Muscle of leg (tissue), 11 donors: ENCODE measurements around the gene C1GALT1C1. TPM values are rescaled to one million over a fixed set of nuclear protein-coding genes. Genes with fewer than 3 reads are reported as not detected.
"Not testable (repeated sequence)": the region's sequence is repeated elsewhere in the genome, so short reads cannot be mapped to it uniquely, and the experiment has no call there.

Experiments used
- DNase-seq: peaks from one replicate; pipeline ENCODE4 v3.0.0; 2013
- H3K27ac ChIP-seq: one replicate; pipeline ENCODE4 v1.5.1; 2013; ENCODE audit warnings: mild to moderate bottlenecking, low read length, control low read depth
- H3K27me3 ChIP-seq: one replicate; pipeline ENCODE4 v1.6.1; 2013; ENCODE audit warnings: low read length; ENCODE audit not compliant: control insufficient read depth, insufficient read depth
- H3K36me3 ChIP-seq: one replicate; pipeline ENCODE4 v1.6.1; 2013; ENCODE audit warnings: low read length; ENCODE audit not compliant: control insufficient read depth, insufficient read depth
- H3K4me1 ChIP-seq: one replicate; pipeline ENCODE4 v1.6.1; 2013; ENCODE audit warnings: low read length; ENCODE audit not compliant: control insufficient read depth, insufficient read depth
- H3K4me3 ChIP-seq: one replicate; pipeline ENCODE4 v1.5.1; 2013; ENCODE audit warnings: low read length, control low read depth
- H3K9me3 ChIP-seq: replicated peaks from 2 replicates; pipeline ENCODE4 v1.6.1; 2013; ENCODE audit warnings: low read depth, low read length; ENCODE audit not compliant: control insufficient read depth
- WGBS: methylation state at CpG from one replicate; pipeline ENCODE4 v1.1.5; 2013; ENCODE audit warnings: missing lambda C conversion rate; ENCODE audit not compliant: insufficient coverage; 5-methylcytosine and 5-hydroxymethylcytosine counted together
- polyA plus RNA-seq, 8 donors: library from polyadenylated mRNA; unstranded; fragments of 120-200 nt; gene quantifications; one replicate each; pipeline versions ENCODE4 v1.2.1 to v1.2.3, GENCODE V29; 2013; ENCODE audit warnings: inconsistent platforms in 1 of 8, low replicate concordance in 1 of 8; ENCODE audit not compliant: insufficient read length in 8 of 8, insufficient read depth in 1 of 8
- total RNA-seq: library from RNA; stranded (reverse); fragments of 120-200 nt; gene quantifications from one replicate; pipeline ENCODE4 v1.2.4, GENCODE V29; 2013

The C1GALT1C1 gene
- total and polyA plus RNA-seq, 9 donors: 13.4 to 19.5 (median 15.6) TPM

DNA sequence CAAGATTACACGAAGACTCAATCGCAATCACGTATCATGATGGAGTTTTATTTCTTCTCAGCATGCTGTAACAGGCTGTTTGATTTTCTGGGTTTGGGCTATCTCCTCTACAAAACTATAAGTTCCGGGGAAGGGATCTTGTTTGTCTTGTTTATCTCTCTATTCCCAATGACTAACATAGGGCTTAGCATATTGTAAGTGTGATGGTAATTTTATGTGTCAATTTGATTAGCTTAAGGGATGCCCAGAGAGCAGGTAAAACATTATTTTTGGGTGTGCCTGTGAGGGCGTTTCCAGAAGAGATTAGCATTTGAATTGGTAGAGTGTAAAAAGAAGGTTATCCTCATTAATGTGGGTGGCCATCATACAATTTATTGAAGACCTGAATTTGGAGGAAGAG is 32.8 kb upstream of the C1GALT1C1 start:
- no peaks in the 10 kb centered on the region for H3K9me3 ChIP-seq
- no peaks in the 10 kb centered on the region for H3K27me3 ChIP-seq
- no peak overlapping the region for H3K27ac ChIP-seq
- no peak for DNase-seq
- no peaks in the 10 kb centered on the region for H3K36me3 ChIP-seq
- no peaks in the 10 kb centered on the region for H3K4me1 ChIP-seq
- WGBS: 50% methylated on average over 1 of the region's 5 CpGs
- H3K4me3 ChIP-seq: no peak overlapping the region

DNA sequence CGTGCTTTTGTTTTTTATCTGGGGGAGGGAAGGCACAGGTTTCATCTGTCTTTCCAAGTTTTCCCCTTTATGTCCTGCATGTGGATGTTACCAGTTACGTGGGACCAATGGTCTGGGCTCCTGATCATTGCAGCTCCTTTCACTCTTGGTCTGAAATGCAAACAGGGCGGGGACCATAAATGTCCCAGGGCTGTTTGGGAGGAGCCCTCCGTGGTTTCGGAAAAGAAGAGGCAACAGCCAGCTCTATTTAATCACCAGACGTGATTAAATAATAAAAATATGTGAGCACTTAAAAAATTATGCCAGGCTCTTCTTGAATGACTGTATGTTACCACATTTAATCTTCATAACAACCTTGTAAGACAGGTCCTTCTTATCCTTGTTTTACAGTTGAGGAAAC is 30.8 kb upstream of the C1GALT1C1 start:
- Histone ChIP-seq H3K4me1 (no peaks in the 10 kb centered on the region), H3K36me3 (no peaks in the 10 kb centered on the region), H3K27me3 (no peaks in the 10 kb centered on the region), H3K4me3 (no peak overlapping the region), H3K9me3 (no peaks in the 10 kb centered on the region), H3K27ac (no peak overlapping the region)
- no peak for DNase-seq
- no CpG with 5 or more reads among the region's 6 CpGs for WGBS

DNA sequence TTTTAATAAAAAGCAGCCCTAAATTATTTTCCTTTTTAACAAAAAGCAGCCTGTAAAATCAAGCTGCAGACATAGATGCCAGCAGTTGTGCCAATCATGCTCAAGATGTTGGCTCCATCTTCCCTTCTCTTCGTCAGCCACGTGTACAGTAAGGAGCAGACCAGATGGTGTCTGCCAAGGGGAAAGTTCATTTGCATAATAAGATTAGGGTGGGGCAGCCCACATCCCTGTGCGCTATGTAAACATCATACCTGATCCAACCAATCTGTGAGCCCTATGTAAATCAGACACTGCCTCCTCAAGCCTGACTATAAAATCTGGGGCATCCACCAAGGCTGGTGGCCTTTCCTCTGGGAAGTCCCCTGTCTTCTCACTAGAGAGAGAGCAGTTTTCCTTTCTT is 23.1 kb upstream of the C1GALT1C1 start:
- Histone ChIP-seq H3K9me3 (no peaks in the 10 kb centered on the region), H3K27ac (no peak overlapping the region), H3K27me3 (no peaks in the 10 kb centered on the region), H3K4me3 (no peak overlapping the region), H3K4me1 (no peaks in the 10 kb centered on the region), H3K36me3 (no peaks in the 10 kb centered on the region)
- DNase-seq: no peak
- no CpG with 5 or more reads among the region's 3 CpGs for WGBS

DNA sequence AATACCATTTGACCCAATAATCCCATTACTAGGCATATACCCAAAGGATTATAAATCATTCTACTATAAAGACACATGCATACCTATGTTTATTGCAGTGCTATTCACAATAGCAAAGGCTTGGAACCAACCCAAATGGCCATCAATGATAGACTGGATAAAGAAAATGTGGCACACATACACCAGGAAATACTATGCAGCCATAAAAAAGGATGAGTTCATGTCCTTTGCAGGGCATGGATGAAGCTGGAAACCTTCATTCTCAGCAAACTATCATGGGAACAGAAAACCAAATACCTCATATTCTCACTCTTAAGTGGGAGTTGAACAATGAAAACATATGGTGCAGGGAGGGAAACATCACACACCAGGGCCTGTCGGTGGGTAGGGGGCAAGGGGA is 22.4 kb upstream of the C1GALT1C1 start:
- not testable (repeated sequence) for DNase-seq, H3K27me3 ChIP-seq, H3K27ac ChIP-seq, H3K36me3 ChIP-seq, H3K9me3 ChIP-seq, H3K4me3 ChIP-seq, H3K4me1 ChIP-seq
- no CpG with 5 or more reads among the region's 1 CpG for WGBS

DNA sequence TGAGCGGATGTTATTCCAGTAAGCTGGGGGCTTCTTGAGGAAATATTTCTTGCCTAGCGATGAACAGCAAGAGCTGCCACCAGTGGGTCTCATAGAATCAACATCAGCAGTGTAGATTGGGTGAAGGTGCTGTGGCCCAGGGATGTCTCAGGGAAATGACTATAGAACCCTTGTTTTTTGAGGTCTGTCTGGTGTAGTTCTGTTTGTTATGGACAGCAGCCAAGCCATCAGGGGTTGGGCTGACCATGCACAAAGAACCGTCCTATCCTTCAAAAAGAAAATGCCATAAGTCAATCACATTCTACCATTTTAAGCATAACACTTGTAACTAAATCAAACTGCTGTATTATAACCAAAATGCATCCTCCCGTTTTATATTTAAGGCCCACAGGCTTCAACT is 17.3 kb upstream of the C1GALT1C1 start:
- no peak for DNase-seq
- WGBS: no CpG with 5 or more reads among the region's 4 CpGs
- H3K36me3 ChIP-seq: no peaks in the 10 kb centered on the region
- no peaks in the 10 kb centered on the region for H3K27me3 ChIP-seq
- H3K4me3 ChIP-seq: no peak overlapping the region
- H3K9me3 ChIP-seq: no peaks in the 10 kb centered on the region
- H3K4me1 ChIP-seq: no peaks in the 10 kb centered on the region
- H3K27ac ChIP-seq: no peak overlapping the region

DNA sequence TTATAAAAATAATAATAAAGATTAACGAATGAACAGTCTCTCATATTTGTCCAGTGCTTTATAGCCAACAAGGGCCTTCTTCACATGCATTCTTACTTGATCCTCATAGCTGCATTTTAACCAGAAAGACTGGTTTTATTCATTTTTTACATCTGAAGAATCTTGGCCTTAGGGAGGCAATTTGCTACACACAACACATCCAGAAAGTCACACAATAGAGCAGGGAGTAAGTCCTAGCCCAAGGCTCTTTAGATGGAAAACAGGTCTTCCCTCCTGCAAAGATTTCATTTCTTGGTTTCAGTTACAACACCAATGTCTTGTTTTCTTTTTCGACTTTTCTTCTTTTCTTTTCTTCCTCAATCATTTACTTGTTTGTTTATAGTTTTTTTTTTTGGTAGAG is 13.0 kb upstream of the C1GALT1C1 start:
- Histone ChIP-seq H3K27ac (no peak overlapping the region), H3K27me3 (no peaks in the 10 kb centered on the region), H3K36me3 (no peaks in the 10 kb centered on the region), H3K4me1 (no peaks in the 10 kb centered on the region), H3K4me3 (no peak overlapping the region), H3K9me3 (no peaks in the 10 kb centered on the region)
- no peak for DNase-seq
- no CpG with 5 or more reads among the region's 2 CpGs for WGBS

DNA sequence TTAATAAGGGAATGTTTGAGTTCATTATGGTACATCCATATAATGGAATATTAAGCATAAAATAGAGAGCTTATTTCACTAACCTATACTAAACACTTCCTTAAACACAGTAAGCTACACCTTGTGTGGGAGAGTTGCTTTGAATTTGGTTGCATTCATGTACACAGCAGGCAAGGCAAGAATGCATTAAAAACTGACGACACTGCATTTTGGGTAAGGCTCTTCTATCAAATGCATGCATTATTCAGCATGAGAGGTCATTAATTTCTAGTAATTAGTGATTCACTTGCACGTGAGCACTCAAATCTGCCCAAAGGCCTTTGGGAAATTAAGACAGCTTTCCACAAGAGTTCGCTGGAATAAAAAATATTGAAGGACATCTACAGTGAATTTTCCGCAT is 8.8 kb upstream of the C1GALT1C1 start:
- DNase-seq: no peak
- WGBS: no CpG with 5 or more reads among the region's 4 CpGs
- no peak overlapping the region for H3K27ac ChIP-seq
- H3K9me3 ChIP-seq: no peaks in the 10 kb centered on the region
- H3K4me1 ChIP-seq: no peaks in the 10 kb centered on the region
- H3K27me3 ChIP-seq: no peaks in the 10 kb centered on the region
- H3K36me3 ChIP-seq: no peaks in the 10 kb centered on the region
- no peak overlapping the region for H3K4me3 ChIP-seq

DNA sequence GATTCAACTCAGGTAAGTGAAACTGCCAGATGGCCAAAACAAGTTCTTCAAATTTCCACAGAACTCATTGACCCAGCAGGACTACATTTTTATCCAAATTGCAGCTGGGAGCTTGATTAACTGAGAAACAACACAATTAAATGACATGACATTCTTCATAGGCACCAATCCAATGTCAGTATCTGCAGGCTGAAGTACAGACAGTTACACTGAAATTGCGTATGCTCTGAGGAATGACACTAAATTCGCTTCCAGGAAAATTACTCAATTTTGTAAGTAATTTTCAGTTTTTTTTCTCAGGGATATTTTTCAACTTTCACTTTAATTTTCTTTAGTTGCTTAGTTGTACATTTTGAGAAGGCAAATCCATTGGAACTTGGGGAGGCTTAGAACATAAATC is 4.5 kb downstream of the C1GALT1C1 start:
- no peak overlapping the region for H3K4me3 ChIP-seq
- DNase-seq: peak; percentile 37
- H3K9me3 ChIP-seq: no peaks in the 10 kb centered on the region
- H3K27ac ChIP-seq: no peak overlapping the region
- no peaks in the 10 kb centered on the region for H3K27me3 ChIP-seq
- no peaks in the 10 kb centered on the region for H3K4me1 ChIP-seq
- WGBS: no CpG with 5 or more reads among the region's 2 CpGs
- H3K36me3 ChIP-seq: no peaks in the 10 kb centered on the region

DNA sequence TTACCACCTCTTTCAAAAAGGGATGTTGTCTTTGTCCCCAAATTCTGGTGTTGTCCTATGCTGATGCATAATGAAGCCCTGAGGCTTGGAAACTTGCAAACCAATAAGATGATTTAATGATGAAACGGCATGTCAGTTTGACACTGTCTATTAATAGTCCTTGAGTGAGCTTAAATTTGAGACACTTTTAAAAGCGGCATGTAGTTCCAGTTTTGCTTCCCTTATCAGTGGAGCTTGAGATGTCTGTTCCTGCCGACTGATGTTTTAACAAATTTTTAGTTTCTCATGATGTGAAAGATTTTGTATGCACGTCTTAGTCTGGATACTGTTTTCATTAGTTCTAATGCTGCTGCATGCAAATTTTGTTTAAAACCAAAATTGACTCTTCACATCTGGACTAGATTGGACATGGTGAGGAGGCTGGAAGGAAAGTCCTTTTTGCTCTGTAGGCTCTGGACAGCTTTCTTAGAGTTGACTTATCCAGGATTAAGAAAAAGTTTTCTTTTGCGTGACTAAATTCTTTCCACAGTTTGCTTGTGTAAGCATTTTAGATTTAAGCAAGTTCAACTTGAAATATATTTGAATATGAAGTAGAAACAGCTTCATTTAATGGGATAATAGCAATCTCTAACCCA is 11.7 kb downstream of the C1GALT1C1 start:
- 100% methylated on average over 1 of the region's 5 CpGs for WGBS
- Histone ChIP-seq H3K4me1 (no peaks in the 10 kb centered on the region), H3K4me3 (no peak overlapping the region), H3K27ac (no peak overlapping the region), H3K9me3 (no peaks in the 10 kb centered on the region), H3K36me3 (no peaks in the 10 kb centered on the region), H3K27me3 (no peaks in the 10 kb centered on the region)
- DNase-seq: no peak

DNA sequence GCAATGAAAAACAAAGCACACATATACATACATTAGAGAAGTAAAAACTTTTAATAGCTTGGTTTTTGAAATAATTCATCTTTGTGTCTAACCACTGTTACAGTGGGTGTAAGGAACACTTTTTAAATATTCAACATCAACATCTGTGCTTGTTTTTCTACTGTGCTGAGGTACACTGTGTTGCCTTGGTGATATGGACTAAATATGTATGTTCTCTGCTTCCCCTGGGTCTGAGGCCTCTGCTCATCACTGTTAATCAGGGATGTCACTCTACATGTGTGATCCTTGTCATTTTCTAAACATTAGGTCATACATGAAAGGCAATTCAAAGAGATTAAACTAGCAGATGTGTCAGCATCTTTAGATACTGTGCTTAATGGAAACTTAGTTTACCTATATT is 15.0 kb downstream of the C1GALT1C1 start:
- no peaks in the 10 kb centered on the region for H3K9me3 ChIP-seq
- H3K27ac ChIP-seq: no peak overlapping the region
- H3K27me3 ChIP-seq: no peaks in the 10 kb centered on the region
- H3K4me1 ChIP-seq: no peaks in the 10 kb centered on the region
- H3K36me3 ChIP-seq: no peaks in the 10 kb centered on the region
- H3K4me3 ChIP-seq: no peak overlapping the region
- peak; percentile 65 for DNase-seq

DNA sequence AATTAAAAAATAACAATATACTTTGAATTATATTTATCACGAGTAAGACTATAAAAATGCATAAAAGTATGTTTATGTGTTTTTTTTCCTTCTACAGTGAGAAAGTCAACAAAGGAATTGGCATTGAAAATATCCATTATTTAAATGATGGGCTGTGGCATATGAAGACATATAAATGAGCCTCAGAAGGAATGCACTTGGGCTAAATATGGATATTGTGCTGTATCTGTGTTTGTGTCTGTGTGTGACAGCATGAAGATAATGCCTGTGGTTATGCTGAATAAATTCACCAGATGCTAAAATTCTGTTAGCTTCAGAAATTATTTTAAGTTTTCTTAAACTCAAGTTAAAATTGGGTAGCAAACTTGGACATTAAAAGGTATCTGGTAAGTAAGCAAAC is 17.8 kb downstream of the C1GALT1C1 start:
- Histone ChIP-seq H3K4me3 (no peak overlapping the region), H3K4me1 (no peaks in the 10 kb centered on the region), H3K36me3 (no peaks in the 10 kb centered on the region), H3K9me3 (no peaks in the 10 kb centered on the region), H3K27ac (no peak overlapping the region), H3K27me3 (no peaks in the 10 kb centered on the region)
- WGBS: no CpG with 5 or more reads among the region's 1 CpG
- DNase-seq: no peak
